Cardiac muscle cell (in vitro differentiated cells and primary cell): ENCODE measurements around the gene ATP8A1. TPM values are rescaled to one million over a fixed set of nuclear protein-coding genes. Genes with fewer than 3 reads are reported as not detected.

Experiments used
- DNase-seq, 2 donors: peaks; one replicate each; pipeline versions ENCODE4 v3.0.0 to v3.0.0-alpha.2; 2010 to 2017; ENCODE audit warnings: low read depth in 1 of 2, low spot score in 1 of 2
- H3K27ac ChIP-seq: fragments of 200-600 bp; sonication (generic); 2 replicates; pipeline ENCODE4 v1.5.1; 2016
- H3K27me3 ChIP-seq: fragments of 200-600 bp; sonication (generic); 2 replicates; pipeline ENCODE4 v1.6.0; 2016; ENCODE audit warnings: control low read depth
- H3K36me3 ChIP-seq: fragments of 200-600 bp; sonication (generic); 2 replicates; pipeline ENCODE4 v1.5.1; 2016; ENCODE audit warnings: control low read depth
- H3K4me1 ChIP-seq: fragments of 200-600 bp; sonication (generic); 2 replicates; pipeline ENCODE4 v1.8.1; 2017; ENCODE audit warnings: low read depth, mild to moderate bottlenecking, mixed run types
- H3K4me3 ChIP-seq: fragments of 200-600 bp; sonication (generic); 2 replicates; pipeline ENCODE4 v1.5.1; 2016; ENCODE audit warnings: mild to moderate bottlenecking
- H3K9me3 ChIP-seq: fragments of 200-600 bp; sonication (generic); 2 replicates; pipeline ENCODE4 v1.5.1; 2017; ENCODE audit warnings: low read depth, mild to moderate bottlenecking, control low read depth
- polyA plus RNA-seq: library from polyadenylated mRNA; unstranded; fragments of >200 nt; fragmentation: Nextera tagmentation; extraction: Ambion mirVana; gene quantifications from 2 replicates; pipeline ENCODE4 v1.2.1, GENCODE V29; 2016
- total RNA-seq: library from RNA; depleted of rRNA; stranded (reverse); fragments of >200 nt; gene quantifications from 2 replicates; pipeline ENCODE4 v1.2.3, GENCODE V29; 2016
- TF ChIP-seq, protein P1 (sequence below): IDR thresholded peaks from 2 replicates; pipeline ENCODE4 v1.5.1; 2012; ENCODE audit warnings: low read depth, mild to moderate bottlenecking, low read length

The ATP8A1 gene
- total and polyA plus RNA-seq, 2 experiments from 2014 or later, result 5.0 to 22.7 TPM

DNA sequence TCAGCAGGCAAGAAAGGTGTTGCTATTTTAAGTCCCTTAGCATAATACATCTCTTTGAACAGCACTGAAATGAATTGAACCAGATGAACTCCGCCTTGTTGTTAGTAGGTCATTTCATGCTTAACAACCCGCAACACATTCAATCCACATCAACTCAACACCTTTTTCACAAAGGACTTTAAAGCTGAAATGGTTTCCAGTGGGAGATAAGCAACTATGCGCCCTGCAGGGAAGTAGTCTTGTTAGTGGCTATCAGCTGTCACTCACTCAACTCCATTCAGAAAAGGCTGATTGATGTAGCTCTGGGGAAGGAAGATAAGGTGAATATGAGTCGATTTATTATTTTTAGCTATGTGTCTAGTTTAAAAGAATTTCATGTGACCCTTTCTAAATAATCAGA, 46.0 kb downstream of the ATP8A1 start:
- Histone ChIP-seq H3K27me3 (no peaks in the 10 kb centered on the region), H3K4me1 (peaks cover 40% of the 10 kb centered on the region), H3K36me3 (no peaks in the 10 kb centered on the region), H3K4me3 (no peak overlapping the region), H3K9me3 (no peaks in the 10 kb centered on the region), H3K27ac (no peak overlapping the region)
- TF ChIP-seq, protein P1, sequence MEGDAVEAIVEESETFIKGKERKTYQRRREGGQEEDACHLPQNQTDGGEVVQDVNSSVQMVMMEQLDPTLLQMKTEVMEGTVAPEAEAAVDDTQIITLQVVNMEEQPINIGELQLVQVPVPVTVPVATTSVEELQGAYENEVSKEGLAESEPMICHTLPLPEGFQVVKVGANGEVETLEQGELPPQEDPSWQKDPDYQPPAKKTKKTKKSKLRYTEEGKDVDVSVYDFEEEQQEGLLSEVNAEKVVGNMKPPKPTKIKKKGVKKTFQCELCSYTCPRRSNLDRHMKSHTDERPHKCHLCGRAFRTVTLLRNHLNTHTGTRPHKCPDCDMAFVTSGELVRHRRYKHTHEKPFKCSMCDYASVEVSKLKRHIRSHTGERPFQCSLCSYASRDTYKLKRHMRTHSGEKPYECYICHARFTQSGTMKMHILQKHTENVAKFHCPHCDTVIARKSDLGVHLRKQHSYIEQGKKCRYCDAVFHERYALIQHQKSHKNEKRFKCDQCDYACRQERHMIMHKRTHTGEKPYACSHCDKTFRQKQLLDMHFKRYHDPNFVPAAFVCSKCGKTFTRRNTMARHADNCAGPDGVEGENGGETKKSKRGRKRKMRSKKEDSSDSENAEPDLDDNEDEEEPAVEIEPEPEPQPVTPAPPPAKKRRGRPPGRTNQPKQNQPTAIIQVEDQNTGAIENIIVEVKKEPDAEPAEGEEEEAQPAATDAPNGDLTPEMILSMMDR, result no peak
- DNase-seq, result peak in 1 of 2 donors; percentile 83

DNA sequence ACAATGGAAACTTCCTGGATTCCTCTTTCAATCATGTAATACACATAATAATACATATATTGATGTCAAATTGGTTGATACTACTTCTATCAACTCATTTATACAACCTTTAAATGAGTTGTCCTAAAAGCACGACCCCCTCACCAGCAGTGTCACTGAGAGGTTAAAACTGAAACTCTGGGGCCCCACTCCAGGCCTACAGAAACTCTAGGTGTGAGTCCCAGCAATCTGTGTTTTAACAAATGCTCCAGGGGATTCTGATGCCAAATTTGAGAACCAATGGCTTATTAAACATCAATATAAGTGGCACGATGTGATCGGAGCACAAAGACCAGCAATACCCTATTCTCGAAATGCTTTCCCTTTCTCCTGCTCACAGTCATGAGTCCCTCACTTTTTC, 47.9 kb downstream of the ATP8A1 start:
- no peaks in the 10 kb centered on the region for H3K36me3 ChIP-seq
- TF ChIP-seq, protein P1, result no peak
- H3K27me3 ChIP-seq, result no peaks in the 10 kb centered on the region
- no peak overlapping the region for H3K4me3 ChIP-seq
- peaks cover 52% of the 10 kb centered on the region for H3K4me1 ChIP-seq
- no peak for DNase-seq
- no peak overlapping the region for H3K27ac ChIP-seq
- H3K9me3 ChIP-seq, result no peaks in the 10 kb centered on the region

DNA sequence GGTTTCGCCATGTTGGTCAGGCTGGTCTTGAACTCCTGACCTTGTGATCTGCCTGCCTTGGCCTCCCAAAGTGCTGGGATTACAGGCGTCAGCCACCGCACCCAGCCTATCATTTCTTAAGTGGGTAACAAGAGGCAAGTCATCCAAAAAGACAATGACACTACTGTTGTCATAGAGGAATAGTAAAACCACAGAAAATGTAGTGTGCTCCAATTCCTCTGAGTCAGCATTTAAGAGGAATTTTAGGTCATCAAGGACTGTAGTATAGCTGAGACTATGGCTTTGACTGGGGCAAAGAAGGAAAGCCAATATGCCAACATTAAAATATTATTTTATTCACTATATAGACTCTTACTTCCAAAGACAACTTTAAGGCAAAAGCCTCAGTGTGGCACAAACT, 48.4 kb downstream of the ATP8A1 start:
- TF ChIP-seq, protein P1, result no peak
- Histone ChIP-seq H3K36me3 (no peaks in the 10 kb centered on the region), H3K27ac (no peak overlapping the region), H3K9me3 (no peaks in the 10 kb centered on the region), H3K27me3 (no peaks in the 10 kb centered on the region), H3K4me3 (no peak overlapping the region), H3K4me1 (peaks cover 56% of the 10 kb centered on the region)
- no peak for DNase-seq

DNA sequence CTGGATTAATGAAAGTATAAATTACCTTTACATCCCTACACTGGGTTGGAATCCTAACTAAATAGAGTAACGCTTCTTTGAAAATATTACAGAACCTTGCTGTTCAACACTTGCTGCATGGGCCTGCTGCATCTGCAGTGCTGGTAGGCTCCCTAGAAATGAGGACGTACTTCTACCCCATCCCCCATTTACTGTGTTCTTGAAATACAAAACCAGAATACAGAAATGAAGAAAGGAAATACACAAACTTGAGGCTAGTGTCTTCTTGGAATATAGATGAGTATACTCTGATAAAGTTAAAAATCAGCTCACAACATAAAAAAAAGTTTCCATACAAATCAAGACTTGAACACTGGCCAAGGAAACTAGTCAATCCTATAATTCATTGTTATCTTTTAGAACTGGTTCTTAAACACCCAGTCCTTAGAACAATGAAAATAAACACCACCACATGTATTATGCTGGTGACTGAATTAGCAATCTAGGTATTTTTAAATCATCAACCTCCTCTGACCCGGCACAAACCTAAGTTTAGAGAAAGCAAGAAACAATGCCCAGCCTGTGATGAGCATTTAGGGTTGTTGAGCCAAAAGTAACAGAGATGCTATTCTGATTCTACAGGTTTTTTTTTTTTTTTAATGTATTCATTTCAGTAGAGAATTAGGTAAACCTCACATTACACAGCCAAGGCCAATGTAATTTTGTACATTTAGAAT, 49.7 kb downstream of the ATP8A1 start:
- no peaks in the 10 kb centered on the region for H3K27me3 ChIP-seq
- H3K36me3 ChIP-seq, result no peaks in the 10 kb centered on the region
- H3K9me3 ChIP-seq, result no peaks in the 10 kb centered on the region
- TF ChIP-seq, protein P1, result no peak
- no peak overlapping the region for H3K27ac ChIP-seq
- H3K4me3 ChIP-seq, result no peak overlapping the region
- peaks cover 51% of the 10 kb centered on the region for H3K4me1 ChIP-seq
- no peak for DNase-seq

DNA sequence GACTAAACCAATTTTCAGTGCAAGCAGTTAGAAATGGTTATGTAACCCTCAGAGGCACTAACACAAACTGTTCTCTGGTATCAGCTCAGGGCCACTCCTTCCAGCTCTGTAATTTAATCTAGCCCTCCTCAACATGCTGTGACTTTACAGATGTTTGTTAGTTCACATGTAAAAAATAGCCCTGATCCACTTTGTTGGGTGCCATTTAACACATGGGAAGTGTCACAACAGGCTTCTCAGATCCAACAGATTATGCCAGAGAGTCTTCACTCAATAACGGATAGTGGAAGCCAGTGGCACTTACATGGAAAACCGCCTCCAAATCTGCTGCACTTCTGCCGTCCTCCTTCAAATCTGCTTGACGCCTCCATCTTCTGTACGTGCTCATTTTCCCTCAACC, 51.6 kb downstream of the ATP8A1 start:
- Histone ChIP-seq H3K36me3 (no peaks in the 10 kb centered on the region), H3K27ac (no peak overlapping the region), H3K4me3 (no peak overlapping the region), H3K4me1 (peaks cover 33% of the 10 kb centered on the region), H3K27me3 (no peaks in the 10 kb centered on the region), H3K9me3 (no peaks in the 10 kb centered on the region)
- DNase-seq, result peak in 1 of 2 donors; percentile 46
- TF ChIP-seq, protein P1, result no peak
